AG09319 (cell line): Measurements from ENCODE around the gene PTPN6.

Source experiments
- DNase-seq: peaks from one replicate; pipeline ENCODE4 v3.0.0-alpha.2; 2010; ENCODE audit warnings: low read depth; ENCODE audit errors: extremely low read depth
- CTCF ChIP-seq: IDR thresholded peaks from 2 replicates; pipeline ENCODE4 v1.5.1; 2011; ENCODE audit warnings: low read depth, mild to moderate bottlenecking, inconsistent platforms, low read length, moderate library complexity

The PTPN6 gene

DNA sequence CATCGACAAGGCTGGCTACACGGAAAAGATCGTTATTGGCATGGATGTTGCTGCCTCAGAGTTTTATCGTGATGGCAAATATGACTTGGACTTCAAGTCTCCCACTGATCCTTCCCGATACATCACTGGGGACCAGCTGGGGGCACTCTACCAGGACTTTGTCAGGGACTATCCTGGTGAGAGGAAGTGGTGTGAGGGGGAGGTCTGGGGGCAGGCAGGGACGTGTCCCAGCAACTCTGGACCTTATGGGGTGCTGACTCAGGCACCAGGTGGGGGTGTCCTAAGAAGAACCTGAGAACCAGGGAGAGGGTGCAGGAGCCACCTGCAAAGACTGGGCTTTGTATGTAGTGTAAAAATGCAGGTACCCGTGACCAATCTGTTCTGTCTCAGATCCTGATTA lies 31.6 kb upstream of the PTPN6 start:
- no peak for TF ChIP-seq CTCF
- DNase-seq = no peak

DNA sequence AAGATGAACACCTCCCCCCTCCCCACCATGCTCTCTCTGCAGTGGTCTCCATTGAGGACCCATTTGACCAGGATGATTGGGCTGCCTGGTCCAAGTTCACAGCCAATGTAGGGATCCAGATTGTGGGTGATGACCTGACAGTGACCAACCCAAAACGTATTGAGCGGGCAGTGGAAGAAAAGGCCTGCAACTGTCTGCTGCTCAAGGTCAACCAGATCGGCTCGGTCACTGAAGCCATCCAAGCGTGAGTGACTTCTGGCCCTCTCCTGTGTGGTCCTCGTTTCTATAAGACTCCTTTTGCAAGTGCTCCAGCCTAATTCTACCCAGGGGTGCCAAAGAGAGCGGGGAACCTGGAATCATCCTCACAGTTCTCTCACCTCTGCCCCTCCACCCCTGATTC lies 29.6 kb upstream of the PTPN6 start:
- no peak for TF ChIP-seq CTCF
- no peak for DNase-seq

DNA sequence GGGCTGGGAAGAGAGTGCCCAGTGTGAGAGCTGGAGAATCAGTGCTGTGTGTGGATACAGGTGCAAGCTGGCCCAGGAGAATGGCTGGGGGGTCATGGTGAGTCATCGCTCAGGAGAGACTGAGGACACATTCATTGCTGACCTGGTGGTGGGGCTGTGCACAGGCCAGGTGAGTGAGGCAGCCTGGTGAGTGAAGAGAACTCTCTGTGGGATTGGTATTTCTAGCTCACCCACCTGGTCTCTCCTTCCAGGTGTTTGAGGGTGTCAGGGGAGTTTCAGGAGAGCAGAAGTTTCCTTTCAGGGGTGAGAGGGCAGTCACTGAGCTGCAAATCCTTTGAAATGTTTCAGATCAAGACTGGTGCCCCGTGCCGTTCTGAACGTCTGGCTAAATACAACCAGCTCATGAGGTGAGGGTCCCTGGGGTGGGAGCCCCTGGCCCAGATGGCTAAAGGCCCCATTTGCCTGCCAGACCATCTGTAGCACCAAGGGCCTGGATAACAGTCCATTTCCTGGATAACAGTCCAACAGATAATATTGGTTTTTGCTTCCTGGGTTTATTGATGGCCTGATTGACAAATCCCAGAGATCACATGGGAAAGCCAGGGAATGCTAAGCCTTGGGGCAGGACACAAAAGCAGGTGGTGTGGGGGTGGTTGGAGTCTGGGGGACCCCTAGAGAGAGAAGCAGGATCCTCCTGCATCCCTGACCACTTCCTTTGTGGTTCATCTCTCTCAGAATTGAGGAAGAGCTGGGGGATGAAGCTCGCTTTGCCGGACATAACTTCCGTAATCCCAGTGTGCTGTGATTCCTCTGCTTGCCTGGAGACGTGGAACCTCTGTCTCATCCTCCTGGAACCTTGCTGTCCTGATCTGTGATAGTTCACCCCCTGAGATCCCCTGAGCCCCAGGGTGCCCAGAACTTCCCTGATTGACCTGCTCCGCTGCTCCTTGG lies 28.9 kb upstream of the PTPN6 start:
- no peak for TF ChIP-seq CTCF
- no peak for DNase-seq

GRCh38 chr12:6923003-6923732 lies 28.0 kb upstream of the PTPN6 start:
- no peak for DNase-seq
- no peak for TF ChIP-seq CTCF

- no peak for DNase-seq
- no peak for TF ChIP-seq CTCF
These were observed 27.3 kb upstream of the PTPN6 start for GRCh38 chr12:6923851-6924250.

GRCh38 chr12:6925239-6925539 lies 26.0 kb upstream of the PTPN6 start:
- no peak for TF ChIP-seq CTCF
- DNase-seq = no peak
